PFSK-1 (cell line): ENCODE results near the gene ARHGAP35.

Source experiments
- FOXP2 ChIP-seq: optimal IDR thresholded peaks from 2 replicates; pipeline ENCODE3; 2011; ENCODE audit warnings: borderline replicate concordance, control low read depth, inconsistent platforms; ENCODE audit not compliant: insufficient read depth; ENCODE audit errors: extremely low read length, extremely low read depth
- POLR2AphosphoS5 ChIP-seq: IDR thresholded peaks from 2 replicates; pipeline ENCODE4 v1.6.1; 2012; ENCODE audit warnings: low read depth, mild to moderate bottlenecking, control low read depth, low read length, moderate library complexity
- REST ChIP-seq, 2 experiments: IDR thresholded peaks; 2 replicates each; pipeline versions ENCODE4 v1.6.1 to v1.8.0; 2011 to 2012; ENCODE audit warnings: low read depth in 2 of 2, low read length in 2 of 2, control low read depth in 1 of 2, inconsistent platforms in 1 of 2, mild to moderate bottlenecking in 1 of 2, moderate library complexity in 1 of 2; ENCODE audit not compliant: insufficient read depth in 1 of 2
- SIN3A ChIP-seq: IDR thresholded peaks from 2 replicates; pipeline ENCODE4 v1.6.1; 2012; ENCODE audit warnings: mild to moderate bottlenecking, low read length, moderate library complexity, borderline replicate concordance; ENCODE audit not compliant: insufficient read depth
- TAF1 ChIP-seq: IDR thresholded peaks from 2 replicates; pipeline ENCODE4 v1.6.1; 2012; ENCODE audit warnings: low read length, control low read depth, borderline replicate concordance; ENCODE audit not compliant: insufficient read depth

- no peak for TF ChIP-seq REST (IDR thresholded peaks at IDR 0.05; ENCODE audit: insufficient read depth in 1 of 2, low read depth in 2 of 2, low read length in 2 of 2)
- no peak for TF ChIP-seq POLR2AphosphoS5
- no peak for TF ChIP-seq SIN3A
- no peak for TF ChIP-seq TAF1
- TF ChIP-seq FOXP2: no peak
Measured at GRCh38 chr19:46880431-46880830, 19.6 kb downstream of the ARHGAP35 start.
